ENCODE measurements around the gene DDO. TPM values are rescaled to one million over a fixed set of nuclear protein-coding genes. Genes with fewer than 3 reads are reported as not detected.

Gene DDO
- total and polyA plus RNA-seq, 9 of the 15 experiments (the other 6 are each of a cell fraction or from before 2014, with no cell fraction given) = not detected

DNA sequence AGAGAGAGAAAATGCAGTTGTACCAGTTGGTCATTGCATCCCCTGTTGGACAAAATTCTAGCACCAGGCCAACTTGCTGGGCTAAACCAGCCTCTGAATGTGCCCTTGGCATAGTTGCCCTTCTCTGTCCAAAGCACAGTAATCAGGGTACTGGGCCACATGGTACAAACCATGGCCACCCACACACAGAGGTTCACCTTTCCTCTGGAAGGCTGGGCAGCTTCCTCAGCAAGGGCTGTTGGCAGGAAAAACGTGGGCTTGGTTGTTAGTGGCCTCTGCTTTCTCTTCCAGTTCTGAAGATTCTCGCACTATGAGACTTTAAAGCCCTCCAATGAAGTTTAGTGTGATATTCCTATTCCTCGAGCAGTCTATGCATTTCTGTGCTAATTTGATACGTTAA lies 706 bp downstream of the DDO start (continued):
- TF ChIP-seq CEBPZ (IDR thresholded peaks at IDR 0.05; ENCODE audit: borderline replicate concordance, low read depth, low read length) (no peak), SP2 (IDR thresholded peaks at IDR 0.05; ENCODE audit: extremely low read depth, low read depth, low read length, poor library complexity, severe bottlenecking) (no peak), ZBTB7A (IDR thresholded peaks at IDR 0.05; ENCODE audit: borderline replicate concordance, control insufficient read depth, low read depth, low read length) (no peak), AFF1 (IDR thresholded peaks at IDR 0.05; ENCODE audit: low read depth in 1 of 2, partially characterized antibody in 2 of 2) (no peak)
- TF ChIP-seq, protein P1, sequence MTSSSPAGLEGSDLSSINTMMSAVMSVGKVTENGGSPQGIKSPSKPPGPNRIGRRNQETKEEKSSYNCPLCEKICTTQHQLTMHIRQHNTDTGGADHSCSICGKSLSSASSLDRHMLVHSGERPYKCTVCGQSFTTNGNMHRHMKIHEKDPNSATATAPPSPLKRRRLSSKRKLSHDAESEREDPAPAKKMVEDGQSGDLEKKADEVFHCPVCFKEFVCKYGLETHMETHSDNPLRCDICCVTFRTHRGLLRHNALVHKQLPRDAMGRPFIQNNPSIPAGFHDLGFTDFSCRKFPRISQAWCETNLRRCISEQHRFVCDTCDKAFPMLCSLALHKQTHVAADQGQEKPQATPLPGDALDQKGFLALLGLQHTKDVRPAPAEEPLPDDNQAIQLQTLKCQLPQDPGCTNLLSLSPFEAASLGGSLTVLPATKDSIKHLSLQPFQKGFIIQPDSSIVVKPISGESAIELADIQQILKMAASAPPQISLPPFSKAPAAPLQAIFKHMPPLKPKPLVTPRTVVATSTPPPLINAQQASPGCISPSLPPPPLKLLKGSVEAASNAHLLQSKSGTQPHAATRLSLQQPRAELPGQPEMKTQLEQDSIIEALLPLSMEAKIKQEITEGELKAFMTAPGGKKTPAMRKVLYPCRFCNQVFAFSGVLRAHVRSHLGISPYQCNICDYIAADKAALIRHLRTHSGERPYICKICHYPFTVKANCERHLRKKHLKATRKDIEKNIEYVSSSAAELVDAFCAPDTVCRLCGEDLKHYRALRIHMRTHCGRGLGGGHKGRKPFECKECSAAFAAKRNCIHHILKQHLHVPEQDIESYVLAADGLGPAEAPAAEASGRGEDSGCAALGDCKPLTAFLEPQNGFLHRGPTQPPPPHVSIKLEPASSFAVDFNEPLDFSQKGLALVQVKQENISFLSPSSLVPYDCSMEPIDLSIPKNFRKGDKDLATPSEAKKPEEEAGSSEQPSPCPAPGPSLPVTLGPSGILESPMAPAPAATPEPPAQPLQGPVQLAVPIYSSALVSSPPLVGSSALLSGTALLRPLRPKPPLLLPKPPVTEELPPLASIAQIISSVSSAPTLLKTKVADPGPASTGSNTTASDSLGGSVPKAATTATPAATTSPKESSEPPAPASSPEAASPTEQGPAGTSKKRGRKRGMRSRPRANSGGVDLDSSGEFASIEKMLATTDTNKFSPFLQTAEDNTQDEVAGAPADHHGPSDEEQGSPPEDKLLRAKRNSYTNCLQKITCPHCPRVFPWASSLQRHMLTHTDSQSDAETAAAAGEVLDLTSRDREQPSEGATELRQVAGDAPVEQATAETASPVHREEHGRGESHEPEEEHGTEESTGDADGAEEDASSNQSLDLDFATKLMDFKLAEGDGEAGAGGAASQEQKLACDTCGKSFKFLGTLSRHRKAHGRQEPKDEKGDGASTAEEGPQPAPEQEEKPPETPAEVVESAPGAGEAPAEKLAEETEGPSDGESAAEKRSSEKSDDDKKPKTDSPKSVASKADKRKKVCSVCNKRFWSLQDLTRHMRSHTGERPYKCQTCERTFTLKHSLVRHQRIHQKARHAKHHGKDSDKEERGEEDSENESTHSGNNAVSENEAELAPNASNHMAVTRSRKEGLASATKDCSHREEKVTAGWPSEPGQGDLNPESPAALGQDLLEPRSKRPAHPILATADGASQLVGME (CRISPR knock-in tag; IDR thresholded peaks at IDR 0.05) = no peak
